ENCODE results near the gene MCM9. TPM values are rescaled to one million over a fixed set of nuclear protein-coding genes. Genes with fewer than 3 reads are reported as not detected.
"Not testable (repeated sequence)": the region's sequence is repeated elsewhere in the genome, so short reads cannot be mapped to it uniquely, and the experiment has no call there.

The MCM9 gene
- total and polyA plus RNA-seq, 8 donors: 5.0 to 14.4 (median 7.7) TPM

GRCh38 chr6:118771253-118771652, 163.7 kb downstream of the MCM9 start:
- no peak overlapping the region for H3K27ac ChIP-seq
- intact Hi-C loops (cut with DNase I): no loop called here
- H3K4me1 ChIP-seq: no peaks in the 10 kb centered on the region
- DNase-seq (no peak), FAIRE-seq (no peak), ATAC-seq (no peak)
- H3K9me3 ChIP-seq: no peaks in the 10 kb centered on the region
- TF ChIP-seq CTCF (IDR thresholded peaks at IDR 0.05): no peak
- WGBS, 2 donors: 62% methylated on average over 1 of the region's 1 CpG
- H3K27me3 ChIP-seq: no peaks in the 10 kb centered on the region
- no peak overlapping the region for H3K4me3 ChIP-seq
- H3K36me3 ChIP-seq: no peaks in the 10 kb centered on the region

- FAIRE-seq (no peak), ATAC-seq (no peak), DNase-seq (no peak)
- intact Hi-C loops (cut with DNase I): no loop called here
- TF ChIP-seq CTCF (IDR thresholded peaks at IDR 0.05): no peak
- H3K4me3 ChIP-seq: no peak overlapping the region
- no peak overlapping the region for H3K27ac ChIP-seq
- H3K27me3 ChIP-seq: no peaks in the 10 kb centered on the region
- H3K36me3 ChIP-seq: no peaks in the 10 kb centered on the region
- 51 to 61% methylated on average over 2 of the region's 2 CpGs for WGBS, 2 donors
- H3K4me1 ChIP-seq: no peaks in the 10 kb centered on the region
- no peaks in the 10 kb centered on the region for H3K9me3 ChIP-seq
Measured at GRCh38 chr6:118770835-118771234, 164.1 kb downstream of the MCM9 start.

- Histone ChIP-seq H3K36me3 (no peaks in the 10 kb centered on the region), H3K4me3 (no peak overlapping the region), H3K4me1 (no peaks in the 10 kb centered on the region), H3K9me3 (no peaks in the 10 kb centered on the region), H3K27ac (no peak overlapping the region), H3K27me3 (no peaks in the 10 kb centered on the region)
- DNase-seq (no peak), FAIRE-seq (no peak), ATAC-seq (peak in 1 of 4 donors; percentile 52)
- WGBS, 2 donors: 91 to 94% methylated on average over 2 of the region's 2 CpGs
- no peak for TF ChIP-seq CTCF (IDR thresholded peaks at IDR 0.05)
- intact Hi-C loops (cut with DNase I): no loop called here
Measured at GRCh38 chr6:118770112-118770788, 164.7 kb downstream of the MCM9 start.

- Histone ChIP-seq H3K27ac (peak overlapping the region in 2 of 4 donors; percentile 45 to 55), H3K9me3 (no peaks in the 10 kb centered on the region), H3K4me3 (no peak overlapping the region), H3K4me1 (no peaks in the 10 kb centered on the region), H3K36me3 (no peaks in the 10 kb centered on the region), H3K27me3 (no peaks in the 10 kb centered on the region)
- no peak for TF ChIP-seq CTCF (IDR thresholded peaks at IDR 0.05)
- 90 to 97% methylated on average over 3 of the region's 3 CpGs for WGBS, 2 donors
- ATAC-seq: peak in 2 of 4 donors; percentile 59 to 60
- no peak for FAIRE-seq
- DNase-seq: no peak
- intact Hi-C loops (cut with DNase I): no loop called here
Measured at GRCh38 chr6:118768904-118769325, 166.0 kb downstream of the MCM9 start.

- Histone ChIP-seq H3K36me3 (no peaks in the 10 kb centered on the region), H3K4me3 (no peak overlapping the region), H3K9me3 (no peaks in the 10 kb centered on the region), H3K27ac (peak overlapping the region in 2 of 4 donors; percentile 45 to 55), H3K4me1 (no peaks in the 10 kb centered on the region), H3K27me3 (no peaks in the 10 kb centered on the region)
- FAIRE-seq (no peak), DNase-seq (no peak), ATAC-seq (no peak)
- TF ChIP-seq CTCF (IDR thresholded peaks at IDR 0.05): no peak
- intact Hi-C loops (cut with DNase I): no loop called here
- WGBS, 2 donors: 71 to 75% methylated on average over 3 of the region's 3 CpGs
Measured at GRCh38 chr6:118768441-118768840, 166.5 kb downstream of the MCM9 start.

GRCh38 chr6:118765316-118765715, 169.6 kb downstream of the MCM9 start:
- DNase-seq; H3K27ac ChIP-seq; H3K9me3 ChIP-seq; FAIRE-seq; H3K4me1 ChIP-seq; H3K4me3 ChIP-seq; H3K36me3 ChIP-seq; H3K27me3 ChIP-seq; intact Hi-C loops (cut with DNase I); ATAC-seq: not testable (repeated sequence)
- 91 to 92% methylated on average over 2 of the region's 2 CpGs for WGBS, 2 donors

Data from pancreas (tissue), 10 donors.